GM19043 (cell line): ENCODE data around the gene ZNF561.
"Not testable (repeated sequence)": the region's sequence is repeated elsewhere in the genome, so short reads cannot be mapped to it uniquely, and the experiment has no call there.

ENCODE experiments used
- ATAC-seq: cut with Tn5 transposase; IDR thresholded peaks from one replicate; pipeline ENCODE4 v1.9.1; 2021; ENCODE audit warnings: low read depth; ENCODE audit not compliant: unreplicated experiment

ZNF561 gene

DNA sequence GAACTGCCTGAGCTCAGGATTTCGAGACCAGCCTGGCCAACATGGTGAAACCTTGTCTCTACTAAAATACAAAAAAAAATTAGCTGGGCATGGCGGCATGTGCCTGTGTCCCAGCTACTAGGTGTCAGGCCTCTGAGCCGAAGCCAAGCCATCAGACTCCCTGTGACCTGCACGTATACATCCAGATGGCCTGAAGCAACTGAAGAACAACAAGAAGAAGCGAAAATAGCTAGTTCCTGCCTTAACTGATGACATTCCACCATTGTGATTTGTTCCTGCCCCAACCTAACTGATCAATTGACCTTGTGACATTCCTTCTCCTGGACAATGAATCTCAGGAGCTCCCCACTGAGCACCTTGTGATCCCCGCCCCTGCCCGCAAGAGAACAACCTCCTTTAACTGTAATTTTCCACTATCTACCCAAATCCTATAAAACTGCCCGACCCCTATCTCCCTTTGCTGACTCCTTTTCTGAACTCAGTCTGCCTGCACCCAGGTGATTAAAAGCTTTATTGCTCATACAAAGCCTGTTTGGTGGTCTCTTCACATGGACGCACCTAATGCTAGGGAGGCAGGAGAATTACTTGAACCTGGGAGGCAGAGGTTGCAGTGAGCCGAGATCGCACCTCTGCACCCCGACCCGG is 38.8 kb downstream of the ZNF561 start:
- not testable (repeated sequence) for ATAC-seq

DNA sequence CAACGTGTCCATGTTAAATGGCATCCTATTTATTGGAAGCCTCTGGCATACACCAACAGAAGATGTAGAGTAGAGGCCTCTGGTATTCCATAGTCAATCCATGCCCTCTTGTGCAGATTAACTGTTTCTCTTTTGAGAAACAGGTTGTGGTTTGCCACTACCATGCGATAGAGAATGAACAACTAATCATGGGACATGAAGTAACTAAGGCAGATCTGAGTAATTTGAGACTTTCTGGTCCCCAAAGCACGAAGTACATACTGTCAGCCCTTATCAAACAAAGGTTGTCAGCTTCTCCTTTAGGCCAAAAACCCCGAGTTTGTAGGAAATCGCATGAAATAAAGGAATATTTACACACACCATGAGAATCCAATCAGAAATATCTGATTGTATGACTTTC is 40.3 kb downstream of the ZNF561 start:
- ATAC-seq = no peak

DNA sequence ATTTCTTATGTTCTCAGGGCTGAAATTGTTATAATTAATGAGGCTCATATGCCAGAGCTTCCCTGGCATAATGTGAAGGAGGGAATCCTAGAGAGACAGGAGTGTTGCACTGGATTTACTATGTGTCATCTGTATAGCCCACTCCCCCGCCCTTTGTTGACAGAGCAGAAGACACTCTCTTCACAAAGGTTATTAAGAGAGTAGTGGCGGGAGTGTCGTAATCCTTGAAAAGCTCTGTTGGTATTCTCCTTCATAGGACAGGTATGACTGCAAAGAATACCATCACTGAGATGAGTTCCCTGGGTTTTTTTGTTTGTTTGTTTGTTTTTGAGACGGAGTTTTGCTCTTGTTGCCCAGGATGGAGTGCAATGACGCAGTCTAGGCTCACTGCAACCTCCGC is 50.8 kb downstream of the ZNF561 start:
- ATAC-seq = no peak

DNA sequence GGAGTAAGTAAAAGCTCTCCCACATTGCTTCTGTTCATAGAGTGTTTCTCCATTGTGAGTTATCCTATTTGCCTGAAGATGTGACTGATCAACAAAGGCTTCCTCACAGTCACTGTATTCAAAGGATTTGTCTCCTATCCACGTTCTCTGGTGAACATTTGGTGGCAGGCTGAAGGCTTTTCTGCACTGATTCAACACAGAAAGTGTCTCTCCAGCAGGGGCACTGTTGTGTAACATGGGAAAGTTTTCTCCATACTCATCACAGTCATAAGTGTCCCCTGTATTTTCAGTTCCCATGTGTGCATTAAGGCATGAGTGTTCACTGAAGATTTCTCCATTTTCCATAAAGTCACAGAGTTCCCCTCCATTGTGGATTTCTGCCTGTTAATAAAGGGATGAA is 54.3 kb downstream of the ZNF561 start:
- ATAC-seq = no peak

DNA sequence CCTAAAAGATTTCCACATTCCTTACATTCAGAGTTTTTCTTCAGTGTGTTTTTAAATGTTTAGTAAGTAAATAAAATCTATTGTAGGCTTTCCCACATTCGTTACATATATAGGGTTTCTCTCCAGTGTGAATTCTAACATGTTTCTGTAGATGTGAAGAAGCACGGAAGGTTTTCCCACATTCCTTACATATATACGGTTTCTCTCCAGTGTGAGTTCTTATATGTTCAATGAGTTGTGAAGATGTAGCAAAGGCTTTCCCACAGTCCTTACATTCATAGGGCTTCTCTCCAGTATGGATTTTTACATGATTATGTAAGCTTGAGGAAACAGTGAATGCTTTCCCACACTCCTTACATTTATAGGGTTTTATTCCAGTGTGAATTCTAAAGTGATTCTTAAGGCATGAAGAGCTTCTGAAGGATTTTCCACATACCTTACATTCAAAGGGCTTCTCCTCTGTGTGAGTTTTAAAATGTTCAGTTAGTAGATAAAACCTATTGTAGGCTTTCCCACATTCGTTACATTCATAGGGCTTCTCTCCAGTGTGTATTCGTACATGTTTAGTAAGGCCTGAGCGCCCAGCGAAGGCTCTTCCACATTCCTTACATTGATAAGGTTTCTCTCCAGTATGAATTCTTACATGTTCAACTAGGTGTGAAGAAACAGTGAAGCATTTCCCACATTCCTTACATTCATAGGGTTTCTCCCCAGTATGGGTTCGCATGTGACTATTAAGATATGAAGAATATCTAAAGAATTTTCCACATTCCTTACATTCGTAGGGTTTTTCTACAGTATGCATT is 54.9 kb downstream of the ZNF561 start:
- no peak for ATAC-seq
